B cell (primary cell): Measurements from ENCODE around the gene ATP8A1. TPM values are rescaled to one million over a fixed set of nuclear protein-coding genes. Genes with fewer than 3 reads are reported as not detected.

Experiments
- ATAC-seq: fragments of 200-7000 bp; cut with Tn5 transposase; one replicate; pipeline ENCODE4 v1.10.0; 2021; ENCODE audit warnings: low read depth, mild to moderate bottlenecking, moderate number of reproducible peaks, moderate library complexity
- CTCF ChIA-PET: fragments of 350-600 bp; sonication (Branson Sonifier 250); formaldehyde crosslinking; loops from one replicate; lab custom pipeline; 2021; ENCODE audit warnings: antibody characterized with exemption, inconsistent platforms; lab: Charles Lee
- POLR2A ChIA-PET: fragments of 350-600 bp; sonication (Branson Sonifier 250); formaldehyde crosslinking; loops from one replicate; lab custom pipeline; 2021; ENCODE audit warnings: antibody characterized with exemption; lab: Charles Lee
- DNase-seq: peaks from one replicate; pipeline ENCODE4 v3.0.0; 2013
- H2AFZ ChIP-seq: 2 replicates; pipeline ENCODE4 v1.6.1; 2012; ENCODE audit warnings: mild to moderate bottlenecking, low read depth, low read length; ENCODE audit not compliant: insufficient read depth, poor library complexity, severe bottlenecking
- H3K27ac ChIP-seq, 2 donors: 1 replicate in 1 of 2; 2 replicates in 1 of 2; pipeline ENCODE4 v1.5.1; 2012 to 2013; ENCODE audit warnings: low read length in 2 of 2, mild to moderate bottlenecking in 2 of 2, moderate library complexity in 1 of 2
- H3K27me3 ChIP-seq, 4 experiments: fragments of 200-600 bp in 1 of 4; sonication (generic) in 1 of 4; replicated peaks in 1 of 4; 1 replicate in 2 of 4; 2 replicates in 2 of 4; pipeline versions ENCODE4 v1.6.1 to v1.7.0; 2013 to 2016; ENCODE audit warnings: low read length in 3 of 4, mild to moderate bottlenecking in 2 of 4, mixed read lengths in 1 of 4, moderate library complexity in 1 of 4; ENCODE audit not compliant: insufficient read depth in 4 of 4, control insufficient read depth in 3 of 4; ENCODE audit errors: control extremely low read depth in 1 of 4
- H3K36me3 ChIP-seq, 2 experiments: replicated peaks in 1 of 2; 1 replicate in 1 of 2; 2 replicates in 1 of 2; pipeline versions ENCODE4 v1.6.1 to v1.7.1; 2013; ENCODE audit warnings: low read length in 1 of 2; ENCODE audit not compliant: insufficient read depth in 2 of 2, control insufficient read depth in 1 of 2; ENCODE audit errors: control extremely low read depth in 1 of 2, extremely low read depth in 1 of 2
- H3K4me1 ChIP-seq, 2 donors: fragments of 200-600 bp in 1 of 2; sonication (generic) in 1 of 2; 1 replicate in 1 of 2; 2 replicates in 1 of 2; pipeline versions ENCODE4 v1.5.1 to v1.6.1; 2013 to 2017; ENCODE audit warnings: low read length in 2 of 2; ENCODE audit not compliant: control insufficient read depth in 2 of 2, insufficient read depth in 2 of 2
- H3K4me2 ChIP-seq: replicated peaks from 2 replicates; pipeline ENCODE3; 2012; ENCODE audit warnings: mild to moderate bottlenecking, low read depth, low read length; ENCODE audit not compliant: poor library complexity, severe bottlenecking
- H3K4me3 ChIP-seq, 5 experiments: fragments of 200-600 bp in 1 of 5; sonication (generic) in 1 of 5; 1 replicate in 3 of 5; 2 replicates in 2 of 5; pipeline versions ENCODE4 v1.5.1 to v1.7.0; 2011 to 2016; ENCODE audit warnings: low read length in 4 of 5, mild to moderate bottlenecking in 4 of 5, low read depth in 2 of 5, control low read depth in 1 of 5, moderate library complexity in 1 of 5; ENCODE audit not compliant: insufficient read depth in 1 of 5; ENCODE audit errors: control extremely low read depth in 1 of 5, extremely low read depth in 1 of 5
- H3K79me2 ChIP-seq: fragments of 200-600 bp; sonication (generic); one replicate; pipeline ENCODE4 v1.6.0; 2016; ENCODE audit warnings: low read length; ENCODE audit not compliant: control insufficient read depth, insufficient read depth
- H3K9ac ChIP-seq: fragments of 200-600 bp; sonication (generic); 2 replicates; pipeline ENCODE4 v1.6.1; 2017; ENCODE audit warnings: mild to moderate bottlenecking, low read length, moderate library complexity
- H3K9me3 ChIP-seq, 3 donors: one replicate each; pipeline versions ENCODE4 v1.6.1 to v1.7.1; 2013; ENCODE audit warnings: low read length in 2 of 3; ENCODE audit not compliant: control insufficient read depth in 2 of 3, insufficient read depth in 1 of 3; ENCODE audit errors: control extremely low read depth in 1 of 3
- H4K20me1 ChIP-seq: 2 replicates; pipeline ENCODE4 v1.6.0; 2012; ENCODE audit warnings: mild to moderate bottlenecking, low read length; ENCODE audit not compliant: insufficient read depth, control insufficient read depth, poor library complexity, severe bottlenecking
- H3K27ac Mint-ChIP-seq: one replicate; pipeline ENCODE4 v1.8.0; 2021; ENCODE audit warnings: mixed read lengths
- H3K27me3 Mint-ChIP-seq: one replicate; pipeline ENCODE4 v1.8.0; 2021; ENCODE audit warnings: mixed read lengths
- H3K4me1 Mint-ChIP-seq: one replicate; pipeline ENCODE4 v1.8.0; 2021; ENCODE audit warnings: mixed read lengths
- H3K4me3 Mint-ChIP-seq: one replicate; pipeline ENCODE4 v1.8.0; 2021; ENCODE audit warnings: mixed read lengths
- H3K9me3 Mint-ChIP-seq: one replicate; pipeline ENCODE4 v1.8.0; 2022; ENCODE audit warnings: mixed read lengths; ENCODE audit not compliant: insufficient read depth
- CTCF ChIP-seq: fragments of 200-600 bp; IDR thresholded peaks from one replicate; pipeline ENCODE4 v1.8.0; 2022; ENCODE audit warnings: antibody characterized with exemption, mild to moderate bottlenecking
- EZH2 ChIP-seq: IDR thresholded peaks from 2 replicates; pipeline ENCODE4 v1.6.1; 2012; ENCODE audit warnings: borderline replicate concordance, low read depth, mild to moderate bottlenecking, moderate library complexity, low read length; ENCODE audit not compliant: insufficient read depth, poor library complexity, severe bottlenecking
- WGBS: methylation state at CpG from one replicate; pipeline ENCODE4 v1.1.5; 2013; ENCODE audit warnings: missing lambda C conversion rate; ENCODE audit not compliant: insufficient coverage; 5-methylcytosine and 5-hydroxymethylcytosine counted together
- intact Hi-C: fragments of 100-400 bp; cut with micrococcal nuclease; formaldehyde crosslinking; loops from one replicate; pipeline ENCODE4 v1.10.0; 2022
- polyA plus RNA-seq: library from polyadenylated mRNA; depleted of rRNA; stranded (reverse); fragments of >200 nt; gene quantifications from 2 replicates; pipeline ENCODE4 v1.2.3, GENCODE V29; 2012
- total RNA-seq, 2 donors: library from RNA; stranded (reverse); fragments of 120-200 nt in 1 of 2; gene quantifications; 1 replicate in 1 of 2; 2 replicates in 1 of 2; pipeline versions ENCODE4 v1.2.3 to v1.2.4, GENCODE V29; 2013 to 2022

The ATP8A1 gene
- total and polyA plus RNA-seq, 2 donors (not counting 1 experiment from before 2014, with no cell fraction given): 28.7 to 51.8 TPM

GRCh38 chr4:42610941-42611340 is 46.0 kb downstream of the ATP8A1 start:
- peaks cover 10 to 42% of the 10 kb centered on the region in 2 experiments for H3K36me3 ChIP-seq
- H4K20me1 ChIP-seq: no peaks in the 10 kb centered on the region
- H3K27ac ChIP-seq: no peak overlapping the region
- H2AFZ ChIP-seq: no peak overlapping the region
- Mint-ChIP-seq H3K4me1 (peaks cover 3% of the 10 kb centered on the region), H3K4me3 (no peak overlapping the region), H3K27me3 (no peaks in the 10 kb centered on the region), H3K9me3 (no peaks in the 10 kb centered on the region), H3K27ac (no peak overlapping the region)
- TF ChIP-seq CTCF (no peak), EZH2 (no peak)
- ATAC-seq (no peak), DNase-seq (no peak)
- H3K4me2 ChIP-seq: no peak overlapping the region
- H3K27me3 ChIP-seq: no peaks in the 10 kb centered on the region
- no CpG with 5 or more reads among the region's 4 CpGs for WGBS
- H3K9me3 ChIP-seq: no peaks in the 10 kb centered on the region
- H3K79me2 ChIP-seq: peaks cover 22% of the 10 kb centered on the region
- ChIA-PET CTCF (interaction anchor here (1.6 kb wide), 1 partner anchor 45 kb away, joined by 3 read pairs; the partner anchor contains the start of gene ATP8A1), POLR2A (no interaction called here)
- H3K9ac ChIP-seq: no peak overlapping the region
- H3K4me1 ChIP-seq: no peaks in the 10 kb centered on the region
- intact Hi-C loops: no loop called here
- no peak overlapping the region for H3K4me3 ChIP-seq

DNA sequence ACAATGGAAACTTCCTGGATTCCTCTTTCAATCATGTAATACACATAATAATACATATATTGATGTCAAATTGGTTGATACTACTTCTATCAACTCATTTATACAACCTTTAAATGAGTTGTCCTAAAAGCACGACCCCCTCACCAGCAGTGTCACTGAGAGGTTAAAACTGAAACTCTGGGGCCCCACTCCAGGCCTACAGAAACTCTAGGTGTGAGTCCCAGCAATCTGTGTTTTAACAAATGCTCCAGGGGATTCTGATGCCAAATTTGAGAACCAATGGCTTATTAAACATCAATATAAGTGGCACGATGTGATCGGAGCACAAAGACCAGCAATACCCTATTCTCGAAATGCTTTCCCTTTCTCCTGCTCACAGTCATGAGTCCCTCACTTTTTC is 47.9 kb downstream of the ATP8A1 start:
- H3K9me3 Mint-ChIP-seq: no peaks in the 10 kb centered on the region
- 91% methylated on average over 3 of the region's 4 CpGs for whole genome bisulfite sequencing
- no peak overlapping the region for H3K27ac ChIP-seq
- H4K20me1 ChIP-seq: no peaks in the 10 kb centered on the region
- H3K4me1 ChIP-seq: no peaks in the 10 kb centered on the region
- H3K4me1 Mint-ChIP-seq: peaks cover 3% of the 10 kb centered on the region
- ChIA-PET CTCF (no interaction called here), POLR2A (no interaction called here)
- no peak for DNase-seq
- no peak overlapping the region for H3K4me2 ChIP-seq
- H3K27me3 ChIP-seq: no peaks in the 10 kb centered on the region
- no peak overlapping the region for H3K4me3 Mint-ChIP-seq
- H2AFZ ChIP-seq: no peak overlapping the region
- no peak overlapping the region for H3K27ac Mint-ChIP-seq
- no peaks in the 10 kb centered on the region for H3K27me3 Mint-ChIP-seq
- peaks cover 20% of the 10 kb centered on the region for H3K79me2 ChIP-seq
- H3K9ac ChIP-seq: no peak overlapping the region
- intact Hi-C loops: no loop called here
- H3K36me3 ChIP-seq: peaks cover 13 to 31% of the 10 kb centered on the region in 2 experiments
- H3K9me3 ChIP-seq: no peaks in the 10 kb centered on the region
- no peak overlapping the region for H3K4me3 ChIP-seq
- TF ChIP-seq CTCF (no peak), EZH2 (no peak)
- no peak for ATAC-seq
